GM12801 (cell line): ENCODE results near the gene SLC9A5.

Experiments
- TF ChIP-seq, protein P1 (sequence below): IDR thresholded peaks from one replicate; pipeline ENCODE4 v1.5.1; 2011; ENCODE audit warnings: control low read depth; ENCODE audit not compliant: insufficient read length; ENCODE audit errors: extremely low read depth

Gene SLC9A5

DNA sequence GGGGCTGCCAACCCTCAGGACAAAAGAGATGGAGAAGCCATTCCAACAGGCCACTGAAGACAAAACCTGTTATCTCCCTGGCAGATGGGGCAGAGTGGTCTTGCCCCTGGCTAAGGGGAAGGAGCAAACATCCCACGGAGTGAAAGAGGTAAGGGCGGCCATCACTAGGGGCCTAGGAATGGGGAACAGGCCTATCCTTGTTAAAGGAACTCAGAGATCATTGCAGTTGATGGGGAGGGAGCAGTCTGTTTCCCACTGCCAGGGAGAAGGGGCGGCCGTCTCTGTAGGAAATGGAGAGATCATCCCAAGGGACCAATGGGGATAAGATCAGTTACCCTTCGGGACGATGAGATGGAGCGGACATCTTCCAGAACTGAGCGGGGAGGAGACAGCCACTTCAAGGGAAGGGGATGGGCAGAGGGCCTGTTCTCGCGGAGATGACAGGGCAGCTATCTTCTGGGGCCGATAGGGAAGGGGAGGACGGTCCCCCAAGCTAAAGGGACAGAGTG is 22.4 kb upstream of the SLC9A5 start:
- TF ChIP-seq, protein P1, sequence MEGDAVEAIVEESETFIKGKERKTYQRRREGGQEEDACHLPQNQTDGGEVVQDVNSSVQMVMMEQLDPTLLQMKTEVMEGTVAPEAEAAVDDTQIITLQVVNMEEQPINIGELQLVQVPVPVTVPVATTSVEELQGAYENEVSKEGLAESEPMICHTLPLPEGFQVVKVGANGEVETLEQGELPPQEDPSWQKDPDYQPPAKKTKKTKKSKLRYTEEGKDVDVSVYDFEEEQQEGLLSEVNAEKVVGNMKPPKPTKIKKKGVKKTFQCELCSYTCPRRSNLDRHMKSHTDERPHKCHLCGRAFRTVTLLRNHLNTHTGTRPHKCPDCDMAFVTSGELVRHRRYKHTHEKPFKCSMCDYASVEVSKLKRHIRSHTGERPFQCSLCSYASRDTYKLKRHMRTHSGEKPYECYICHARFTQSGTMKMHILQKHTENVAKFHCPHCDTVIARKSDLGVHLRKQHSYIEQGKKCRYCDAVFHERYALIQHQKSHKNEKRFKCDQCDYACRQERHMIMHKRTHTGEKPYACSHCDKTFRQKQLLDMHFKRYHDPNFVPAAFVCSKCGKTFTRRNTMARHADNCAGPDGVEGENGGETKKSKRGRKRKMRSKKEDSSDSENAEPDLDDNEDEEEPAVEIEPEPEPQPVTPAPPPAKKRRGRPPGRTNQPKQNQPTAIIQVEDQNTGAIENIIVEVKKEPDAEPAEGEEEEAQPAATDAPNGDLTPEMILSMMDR, result no peak

DNA sequence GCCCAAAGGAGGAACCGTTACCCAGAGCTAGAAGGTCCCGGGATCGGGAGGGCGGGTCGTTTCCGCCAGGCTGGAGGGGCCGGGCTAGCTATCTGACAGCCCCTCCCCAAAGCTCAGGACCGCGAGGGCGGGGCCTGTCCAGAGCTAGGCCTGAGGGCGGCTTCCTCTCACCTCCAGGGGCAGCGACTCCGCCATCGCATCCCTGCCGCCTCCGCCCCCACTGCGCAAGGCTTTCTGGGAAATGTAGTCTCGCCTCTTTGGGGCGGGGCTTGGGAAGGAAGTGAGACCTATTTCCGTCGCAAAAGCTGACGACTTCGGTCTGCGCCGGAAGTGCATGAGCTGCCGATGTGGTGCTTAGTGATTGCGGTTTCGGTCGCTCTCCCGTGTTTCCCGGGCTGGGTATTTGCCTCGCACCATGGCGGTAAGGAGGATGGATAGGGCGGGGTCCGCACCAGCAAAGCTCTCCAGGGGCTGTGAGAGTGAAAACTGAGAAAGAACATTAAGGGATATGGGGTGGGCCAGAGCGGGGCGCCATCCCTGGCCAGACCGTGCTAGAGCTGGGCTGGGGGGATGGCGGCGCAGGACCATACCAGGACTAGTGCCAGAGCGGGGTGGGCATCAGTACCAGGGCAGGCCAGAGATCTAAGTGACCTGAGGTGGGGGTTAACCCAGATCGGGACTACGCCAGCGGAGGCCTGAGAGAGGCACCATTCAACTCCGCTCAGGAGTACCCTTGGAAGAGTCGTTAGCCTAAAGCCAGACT is 21.8 kb upstream of the SLC9A5 start, which contains the start of gene TMEM208:
Gene TMEM208, plus strand, starts transcription at position 327 of the 763 bp plus-strand sequence. Its CDS starts 89 bp downstream, at position 416.
- TF ChIP-seq, protein P1, result no peak

DNA sequence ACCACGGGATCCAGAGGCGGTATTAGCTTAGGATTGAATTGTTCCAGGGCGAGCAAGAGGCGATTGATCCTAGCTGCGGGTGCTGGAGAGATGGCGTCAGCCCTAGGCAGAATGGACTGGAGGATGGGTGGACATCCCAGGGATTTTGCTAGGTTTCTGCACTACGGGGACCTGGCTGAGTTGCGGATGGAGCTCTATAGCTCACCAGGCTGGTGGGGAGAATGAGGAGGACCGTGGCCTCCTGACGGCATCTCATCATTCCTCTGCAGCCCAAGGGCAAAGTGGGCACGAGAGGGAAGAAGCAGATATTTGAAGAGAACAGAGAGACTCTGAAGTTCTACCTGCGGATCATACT is 21.2 kb upstream of the SLC9A5 start:
- TF ChIP-seq, protein P1, result no peak

DNA sequence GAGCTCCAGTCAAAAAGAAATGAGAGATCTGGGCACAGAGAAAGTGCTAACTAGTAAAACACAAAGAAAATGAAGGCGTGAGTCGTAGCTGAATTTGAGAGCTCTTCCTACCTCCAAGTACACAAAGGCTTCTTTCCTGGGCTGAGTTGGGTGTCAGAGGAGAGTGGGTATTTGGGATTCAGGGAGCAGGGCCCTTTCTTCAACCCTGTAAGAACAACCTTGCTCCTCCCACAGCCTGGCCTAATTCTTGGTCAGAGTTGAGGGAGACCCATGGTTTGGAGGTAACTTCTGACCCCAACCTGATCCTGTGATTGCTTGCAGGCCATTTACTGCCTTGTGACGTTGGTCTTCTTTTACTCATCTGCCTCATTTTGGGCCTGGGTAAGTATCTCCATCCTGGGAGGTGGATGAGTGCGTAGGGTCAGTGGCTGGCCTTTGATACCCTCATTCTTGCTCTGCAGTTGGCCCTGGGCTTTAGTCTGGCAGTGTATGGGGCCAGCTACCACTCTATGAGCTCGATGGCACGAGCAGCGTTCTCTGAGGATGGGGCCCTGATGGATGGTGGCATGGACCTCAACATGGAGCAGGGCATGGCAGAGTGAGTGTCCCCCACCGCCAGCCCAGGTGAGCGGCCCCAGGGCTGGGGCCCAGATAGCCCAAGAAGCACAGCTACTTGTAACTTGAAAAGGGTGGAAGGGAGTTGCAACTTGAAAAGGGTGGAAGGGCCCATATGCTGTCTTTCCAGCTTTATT is 20.6 kb upstream of the SLC9A5 start:
- TF ChIP-seq, protein P1, result no peak

DNA sequence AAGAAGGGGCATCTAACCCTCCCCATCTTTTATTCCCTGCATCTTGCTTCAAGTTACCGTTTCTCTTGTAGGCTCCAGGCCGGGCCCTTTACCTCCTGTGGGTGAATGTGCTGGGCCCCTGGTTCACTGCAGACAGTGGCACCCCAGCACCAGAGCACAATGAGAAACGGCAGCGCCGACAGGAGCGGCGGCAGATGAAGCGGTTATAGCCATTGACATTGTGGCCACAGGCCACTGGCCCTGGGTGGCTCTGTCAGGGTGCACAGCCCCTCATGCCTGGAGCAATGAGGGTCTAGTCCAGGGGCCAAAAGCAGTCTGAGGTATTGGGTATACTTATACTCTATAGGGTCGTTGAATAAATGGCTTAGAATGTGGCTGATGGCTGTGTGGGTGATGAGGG is 19.9 kb upstream of the SLC9A5 start:
- TF ChIP-seq, protein P1, result no peak

DNA sequence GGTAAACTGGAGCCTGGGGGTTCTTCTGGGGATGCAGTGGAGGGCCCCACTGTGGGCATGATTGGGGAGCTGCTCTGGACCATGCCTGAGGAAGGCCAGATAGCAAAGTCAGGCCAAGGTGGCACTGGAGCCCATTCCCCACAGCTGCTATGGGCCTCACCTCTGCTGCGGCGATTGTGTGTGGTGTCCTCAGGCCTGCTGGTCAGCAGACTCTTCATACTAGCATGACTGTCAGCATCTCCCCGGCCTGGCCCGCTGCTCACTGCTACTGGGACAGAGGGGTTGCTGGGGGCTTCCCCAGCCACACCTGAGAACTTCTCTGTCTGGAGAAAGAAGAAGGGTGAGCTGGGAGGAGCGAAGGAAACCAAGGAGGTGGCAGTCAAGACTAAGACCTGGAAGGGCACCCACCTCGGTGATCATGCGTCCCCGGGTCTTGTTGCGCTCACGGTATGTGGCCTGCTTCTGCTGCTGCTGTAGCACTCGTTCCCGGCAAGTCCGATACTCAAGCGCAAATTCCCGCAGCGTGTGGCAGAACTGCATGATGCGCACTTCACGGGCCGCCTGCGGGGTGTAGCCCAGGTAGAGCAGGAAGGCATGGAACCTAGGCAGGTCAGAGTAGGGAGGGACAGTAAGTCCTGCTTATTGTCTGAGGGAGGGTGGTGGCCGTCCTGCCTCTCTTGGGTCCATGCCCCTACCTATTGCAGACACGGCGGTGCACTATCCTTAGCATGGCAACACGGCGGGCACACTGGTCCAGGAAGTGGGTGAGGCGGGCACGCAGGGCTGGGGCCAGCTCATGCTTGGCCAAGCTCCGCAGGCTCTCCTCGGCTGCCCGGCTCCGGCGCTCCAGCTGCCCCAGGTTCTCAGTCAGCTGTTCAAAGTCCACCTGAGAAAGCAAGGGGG is 18.6 kb upstream of the SLC9A5 start:
- TF ChIP-seq, protein P1, result no peak
